Kidney epithelial cell (primary cell): Measurements from ENCODE around the gene COMMD9. TPM values are rescaled to one million over a fixed set of nuclear protein-coding genes. Genes with fewer than 3 reads are reported as not detected.
"Not testable (repeated sequence)": the region's sequence is repeated elsewhere in the genome, so short reads cannot be mapped to it uniquely, and the experiment has no call there.

Experiments
- DNase-seq: peaks from one replicate; pipeline ENCODE4 v3.0.0-alpha.2; 2010; ENCODE audit warnings: low read depth
- H3K27me3 ChIP-seq: 2 replicates; pipeline ENCODE4 v1.6.0; 2011; ENCODE audit warnings: low read length; ENCODE audit not compliant: control insufficient read depth, insufficient read depth
- H3K36me3 ChIP-seq: 2 replicates; pipeline ENCODE4 v1.5.1; 2011; ENCODE audit warnings: low read length; ENCODE audit not compliant: control insufficient read depth, insufficient read depth
- H3K4me3 ChIP-seq: 2 replicates; pipeline ENCODE4 v1.5.1; 2011; ENCODE audit warnings: low read depth, mild to moderate bottlenecking, control low read depth, low read length
- CTCF ChIP-seq: IDR thresholded peaks from 2 replicates; pipeline ENCODE4 v1.5.1; 2011; ENCODE audit warnings: mild to moderate bottlenecking, moderate library complexity, low read length, control low read depth, inconsistent platforms; ENCODE audit not compliant: insufficient read depth, poor library complexity, severe bottlenecking
- total RNA-seq: library from RNA; depleted of rRNA; stranded (reverse); fragments of >200 nt; gene quantifications from 2 replicates; pipeline ENCODE4 v1.2.3, GENCODE V29; 2015

The COMMD9 gene
- total RNA-seq, 1 donor from 2014 or later = 69.6 TPM

- TF ChIP-seq CTCF = no peak
- no peak overlapping the region for H3K4me3 ChIP-seq
- no peaks in the 10 kb centered on the region for H3K27me3 ChIP-seq
- H3K36me3 ChIP-seq = no peaks in the 10 kb centered on the region
- DNase-seq = no peak
These were observed 37.5 kb upstream of the COMMD9 start for GRCh38 chr11:36326524-36327419.

GRCh38 chr11:36325403-36325802 is 36.2 kb upstream of the COMMD9 start:
- H3K36me3 ChIP-seq, H3K27me3 ChIP-seq, H3K4me3 ChIP-seq, DNase-seq: not testable (repeated sequence)

- not testable (repeated sequence) for H3K4me3 ChIP-seq, H3K36me3 ChIP-seq, DNase-seq, H3K27me3 ChIP-seq
These were observed 35.7 kb upstream of the COMMD9 start for GRCh38 chr11:36324956-36325355.

GRCh38 chr11:36317992-36318391 is 28.8 kb upstream of the COMMD9 start:
- Histone ChIP-seq H3K36me3 (no peaks in the 10 kb centered on the region), H3K4me3 (no peak overlapping the region), H3K27me3 (no peaks in the 10 kb centered on the region)
- no peak for TF ChIP-seq CTCF
- DNase-seq = no peak

- no peaks in the 10 kb centered on the region for H3K36me3 ChIP-seq
- TF ChIP-seq CTCF = no peak
- no peak overlapping the region for H3K4me3 ChIP-seq
- no peaks in the 10 kb centered on the region for H3K27me3 ChIP-seq
- no peak for DNase-seq
These were observed 26.8 kb upstream of the COMMD9 start for GRCh38 chr11:36316049-36316448.

- TF ChIP-seq CTCF = no peak
- H3K36me3 ChIP-seq = no peaks in the 10 kb centered on the region
- H3K27me3 ChIP-seq = no peaks in the 10 kb centered on the region
- no peak overlapping the region for H3K4me3 ChIP-seq
- DNase-seq = no peak
These were observed 25.2 kb upstream of the COMMD9 start for GRCh38 chr11:36314434-36314767.
